Measurements from ENCODE around the gene BCCIP. TPM values are rescaled to one million over a fixed set of nuclear protein-coding genes. Genes with fewer than 3 reads are reported as not detected.

Gene BCCIP
- total and polyA plus RNA-seq, 4 donors: 21.9 to 44.1 (median 31.2) TPM

- TF ChIP-seq, protein P1, sequence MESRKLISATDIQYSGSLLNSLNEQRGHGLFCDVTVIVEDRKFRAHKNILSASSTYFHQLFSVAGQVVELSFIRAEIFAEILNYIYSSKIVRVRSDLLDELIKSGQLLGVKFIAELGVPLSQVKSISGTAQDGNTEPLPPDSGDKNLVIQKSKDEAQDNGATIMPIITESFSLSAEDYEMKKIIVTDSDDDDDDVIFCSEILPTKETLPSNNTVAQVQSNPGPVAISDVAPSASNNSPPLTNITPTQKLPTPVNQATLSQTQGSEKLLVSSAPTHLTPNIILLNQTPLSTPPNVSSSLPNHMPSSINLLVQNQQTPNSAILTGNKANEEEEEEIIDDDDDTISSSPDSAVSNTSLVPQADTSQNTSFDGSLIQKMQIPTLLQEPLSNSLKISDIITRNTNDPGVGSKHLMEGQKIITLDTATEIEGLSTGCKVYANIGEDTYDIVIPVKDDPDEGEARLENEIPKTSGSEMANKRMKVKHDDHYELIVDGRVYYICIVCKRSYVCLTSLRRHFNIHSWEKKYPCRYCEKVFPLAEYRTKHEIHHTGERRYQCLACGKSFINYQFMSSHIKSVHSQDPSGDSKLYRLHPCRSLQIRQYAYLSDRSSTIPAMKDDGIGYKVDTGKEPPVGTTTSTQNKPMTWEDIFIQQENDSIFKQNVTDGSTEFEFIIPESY (IDR thresholded peaks at IDR 0.05): no peak
- TF ChIP-seq RXRA (IDR thresholded peaks at IDR 0.05) (no peak), RAD21 (IDR thresholded peaks at IDR 0.05) (no peak), HNF4A (conservative IDR thresholded peaks at IDR 0.05) (no peak), NR2F2 (IDR thresholded peaks at IDR 0.05) (no peak)
Observed at GRCh38 chr10:125881192-125881591, 57.8 kb downstream of the BCCIP start, which contains the start of gene DHX32 (continued).

DNA sequence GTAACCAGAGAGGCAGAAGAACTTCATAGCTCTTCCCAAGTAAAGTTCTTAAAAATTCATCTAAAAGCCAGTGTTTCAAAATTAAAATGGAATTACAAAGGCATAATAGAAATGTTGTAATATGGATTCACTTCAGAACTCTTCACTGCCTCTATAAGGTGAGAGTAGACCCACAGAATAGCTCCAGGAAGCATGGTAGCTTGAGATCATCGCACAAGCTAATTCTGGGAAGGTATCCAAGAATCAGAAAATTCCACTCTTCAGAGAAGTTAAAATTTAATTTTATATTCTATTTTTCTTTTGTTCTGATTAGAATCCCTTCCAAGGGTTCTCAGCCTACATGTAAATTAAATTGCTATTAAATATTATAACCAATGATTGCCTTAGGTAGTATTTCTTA, 59.2 kb downstream of the BCCIP start:
- 91% methylated on average over 1 of the region's 1 CpG for WGBS
- Histone ChIP-seq H3K27ac (ENCODE audit: low read depth in 1 of 2, low read length in 2 of 2) (no peak overlapping the region), H3K27me3 (ENCODE audit: control insufficient read depth in 4 of 4, insufficient read depth in 4 of 4, low read length in 3 of 4) (no peaks in the 10 kb centered on the region), H3K4me3 (ENCODE audit: low read depth in 1 of 3, low read length in 3 of 3) (no peak overlapping the region), H3K36me3 (ENCODE audit: control insufficient read depth in 4 of 4, insufficient read depth in 3 of 4, low read depth in 1 of 4, low read length in 3 of 4) (peaks cover 0 to 7% (median 0%) of the 10 kb centered on the region in 4 donors), H3K4me1 (ENCODE audit: control insufficient read depth in 4 of 4, insufficient read depth in 4 of 4, low read length in 3 of 4) (no peaks in the 10 kb centered on the region), H3K9ac (ENCODE audit: low read depth in 1 of 2, low read length in 2 of 2) (no peak overlapping the region), H3K9me3 (ENCODE audit: control insufficient read depth in 4 of 4, low read length in 3 of 4) (no peaks in the 10 kb centered on the region)
- no peak for DNase-seq (ENCODE audit: low spot score)
- TF ChIP-seq TAF1 (conservative IDR thresholded peaks at IDR 0.05): no peak
- no peak for TF ChIP-seq SP1 (IDR thresholded peaks at IDR 0.05)
- no peak for TF ChIP-seq RXRA (IDR thresholded peaks at IDR 0.05)
- no peak for TF ChIP-seq MAX (IDR thresholded peaks at IDR 0.05)
- TF ChIP-seq FOXA1 (IDR thresholded peaks at IDR 0.05): no peak
- TF ChIP-seq FOXA2 (IDR thresholded peaks at IDR 0.05): no peak
- TF ChIP-seq YY1 (IDR thresholded peaks at IDR 0.05): no peak
- TF ChIP-seq, protein P2, sequence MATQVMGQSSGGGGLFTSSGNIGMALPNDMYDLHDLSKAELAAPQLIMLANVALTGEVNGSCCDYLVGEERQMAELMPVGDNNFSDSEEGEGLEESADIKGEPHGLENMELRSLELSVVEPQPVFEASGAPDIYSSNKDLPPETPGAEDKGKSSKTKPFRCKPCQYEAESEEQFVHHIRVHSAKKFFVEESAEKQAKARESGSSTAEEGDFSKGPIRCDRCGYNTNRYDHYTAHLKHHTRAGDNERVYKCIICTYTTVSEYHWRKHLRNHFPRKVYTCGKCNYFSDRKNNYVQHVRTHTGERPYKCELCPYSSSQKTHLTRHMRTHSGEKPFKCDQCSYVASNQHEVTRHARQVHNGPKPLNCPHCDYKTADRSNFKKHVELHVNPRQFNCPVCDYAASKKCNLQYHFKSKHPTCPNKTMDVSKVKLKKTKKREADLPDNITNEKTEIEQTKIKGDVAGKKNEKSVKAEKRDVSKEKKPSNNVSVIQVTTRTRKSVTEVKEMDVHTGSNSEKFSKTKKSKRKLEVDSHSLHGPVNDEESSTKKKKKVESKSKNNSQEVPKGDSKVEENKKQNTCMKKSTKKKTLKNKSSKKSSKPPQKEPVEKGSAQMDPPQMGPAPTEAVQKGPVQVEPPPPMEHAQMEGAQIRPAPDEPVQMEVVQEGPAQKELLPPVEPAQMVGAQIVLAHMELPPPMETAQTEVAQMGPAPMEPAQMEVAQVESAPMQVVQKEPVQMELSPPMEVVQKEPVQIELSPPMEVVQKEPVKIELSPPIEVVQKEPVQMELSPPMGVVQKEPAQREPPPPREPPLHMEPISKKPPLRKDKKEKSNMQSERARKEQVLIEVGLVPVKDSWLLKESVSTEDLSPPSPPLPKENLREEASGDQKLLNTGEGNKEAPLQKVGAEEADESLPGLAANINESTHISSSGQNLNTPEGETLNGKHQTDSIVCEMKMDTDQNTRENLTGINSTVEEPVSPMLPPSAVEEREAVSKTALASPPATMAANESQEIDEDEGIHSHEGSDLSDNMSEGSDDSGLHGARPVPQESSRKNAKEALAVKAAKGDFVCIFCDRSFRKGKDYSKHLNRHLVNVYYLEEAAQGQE (IDR thresholded peaks at IDR 0.05): no peak
- no peak for TF ChIP-seq EGR1 (IDR thresholded peaks at IDR 0.05; ENCODE audit: low read depth in 2 of 2)
- TF ChIP-seq, protein P3, sequence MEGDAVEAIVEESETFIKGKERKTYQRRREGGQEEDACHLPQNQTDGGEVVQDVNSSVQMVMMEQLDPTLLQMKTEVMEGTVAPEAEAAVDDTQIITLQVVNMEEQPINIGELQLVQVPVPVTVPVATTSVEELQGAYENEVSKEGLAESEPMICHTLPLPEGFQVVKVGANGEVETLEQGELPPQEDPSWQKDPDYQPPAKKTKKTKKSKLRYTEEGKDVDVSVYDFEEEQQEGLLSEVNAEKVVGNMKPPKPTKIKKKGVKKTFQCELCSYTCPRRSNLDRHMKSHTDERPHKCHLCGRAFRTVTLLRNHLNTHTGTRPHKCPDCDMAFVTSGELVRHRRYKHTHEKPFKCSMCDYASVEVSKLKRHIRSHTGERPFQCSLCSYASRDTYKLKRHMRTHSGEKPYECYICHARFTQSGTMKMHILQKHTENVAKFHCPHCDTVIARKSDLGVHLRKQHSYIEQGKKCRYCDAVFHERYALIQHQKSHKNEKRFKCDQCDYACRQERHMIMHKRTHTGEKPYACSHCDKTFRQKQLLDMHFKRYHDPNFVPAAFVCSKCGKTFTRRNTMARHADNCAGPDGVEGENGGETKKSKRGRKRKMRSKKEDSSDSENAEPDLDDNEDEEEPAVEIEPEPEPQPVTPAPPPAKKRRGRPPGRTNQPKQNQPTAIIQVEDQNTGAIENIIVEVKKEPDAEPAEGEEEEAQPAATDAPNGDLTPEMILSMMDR (IDR thresholded peaks at IDR 0.05; ENCODE audit: low read depth, low read length, missing input control): no peak
- no peak for TF ChIP-seq GABPA (IDR thresholded peaks at IDR 0.05 in 1 of 2, conservative IDR thresholded peaks at IDR 0.05 in 1 of 2)
- no peak for TF ChIP-seq HNF4G (IDR thresholded peaks at IDR 0.05)
- TF ChIP-seq, protein P1 (IDR thresholded peaks at IDR 0.05): no peak
- TF ChIP-seq HNF4A (conservative IDR thresholded peaks at IDR 0.05): no peak
- TF ChIP-seq RAD21 (IDR thresholded peaks at IDR 0.05): no peak
- TF ChIP-seq NR2F2 (IDR thresholded peaks at IDR 0.05): no peak
- no peak for TF ChIP-seq JUND (IDR thresholded peaks at IDR 0.05)

Measured in liver (tissue), 9 donors.